Body of pancreas (tissue), 4 donors: ENCODE results near the gene CAND1. TPM values are rescaled to one million over a fixed set of nuclear protein-coding genes. Genes with fewer than 3 reads are reported as not detected.
A peak's percentile ranks its signal among the peaks of the same experiment; 100 is the strongest.

Experiments used
- ATAC-seq: fragments of 150-250 bp; one replicate; pipeline ENCODE4 v1.9.1; 2016
- DNase-seq, 4 donors: peaks; one replicate each; pipeline ENCODE4 v3.0.0-alpha.2; 2019
- H3K27ac ChIP-seq, 4 donors: fragments of 200-600 bp; sonication (generic); 1 replicate in 3 of 4; 2 replicates in 1 of 4; pipeline versions ENCODE4 v1.5.1 to v1.6.1; 2016 to 2019; ENCODE audit warnings: mild to moderate bottlenecking in 1 of 4, mixed read lengths in 1 of 4, moderate library complexity in 1 of 4
- H3K27me3 ChIP-seq, 2 donors: fragments of 200-600 bp; sonication (generic); one replicate each; pipeline ENCODE4 v1.6.0; 2016; ENCODE audit warnings: mild to moderate bottlenecking in 1 of 2
- H3K36me3 ChIP-seq, 2 donors: fragments of 200-600 bp; sonication (generic); replicated peaks in 1 of 2; 2 replicates each; pipeline ENCODE4 v1.5.1; 2016; ENCODE audit warnings: low read depth in 2 of 2; ENCODE audit not compliant: insufficient read depth in 1 of 2
- H3K4me1 ChIP-seq: fragments of 200-600 bp; sonication (generic); one replicate; pipeline ENCODE4 v1.6.0; 2016
- H3K4me3 ChIP-seq, 2 donors: fragments of 200-600 bp; sonication (generic); 1 replicate in 1 of 2; 2 replicates in 1 of 2; pipeline ENCODE4 v1.5.1; 2016 to 2019
- H3K9me3 ChIP-seq, 3 donors: fragments of 200-600 bp; sonication (generic); 1 replicate in 2 of 3; 2 replicates in 1 of 3; pipeline ENCODE4 v1.5.1; 2016
- POLR2A ChIP-seq, 3 donors: fragments of 450-650 bp; IDR thresholded peaks; one replicate each; pipeline ENCODE4 v1.6.1; 2016; ENCODE audit warnings: antibody characterized with exemption in 3 of 3, mild to moderate bottlenecking in 2 of 3
- WGBS, 2 donors: methylation state at CpG; one replicate each; pipeline ENCODE4 v1.1.5; 2017; 5-methylcytosine and 5-hydroxymethylcytosine counted together
- intact Hi-C: fragments of 100-400 bp; cut with DNase I; formaldehyde crosslinking; loops from one replicate; pipeline ENCODE4 v1.15.1; 2023
- total RNA-seq, 2 donors: library from RNA; depleted of rRNA; stranded (reverse); fragments of >200 nt; gene quantifications; one replicate each; pipeline ENCODE4 v1.1.0, GENCODE V29; 2016
- TF ChIP-seq, protein P1 (sequence below), 7 experiments: fragments of 450-650 bp in 4 of 7; fragments of 200-600 bp in 3 of 7; sonication (generic) in 3 of 7; IDR thresholded peaks; one replicate each; pipeline ENCODE4 v1.5.1; 2016 to 2019; ENCODE audit warnings: antibody characterized with exemption in 7 of 7

The CAND1 gene
- total RNA-seq, 2 donors from 2014 or later: 42.8 to 48.8 TPM

DNA sequence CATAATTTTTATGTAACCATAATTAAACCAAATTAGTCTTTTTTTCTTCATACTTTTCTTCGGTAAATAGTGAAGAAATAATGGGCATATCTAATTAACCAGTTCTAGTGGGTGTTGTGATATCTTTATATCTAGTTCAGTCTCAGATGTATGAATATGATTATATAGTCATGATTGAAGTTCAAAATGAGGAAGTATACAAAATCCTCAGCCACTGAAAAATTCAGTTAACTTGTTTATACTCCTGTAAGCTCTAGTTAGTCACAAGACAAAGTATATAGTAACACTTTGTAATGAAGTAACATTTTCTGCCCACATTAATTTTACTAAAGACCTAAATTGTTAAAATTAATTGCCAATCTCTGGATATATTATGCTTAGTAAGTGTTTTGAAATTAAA is 46.5 kb downstream of the CAND1 start:
- intact Hi-C loops: no loop called here
- WGBS, 2 donors: 78 to 84% methylated on average over 1 of the region's 1 CpG
- Histone ChIP-seq H3K4me3 (no peak overlapping the region), H3K9me3 (no peaks in the 10 kb centered on the region), H3K27ac (no peak overlapping the region), H3K27me3 (no peaks in the 10 kb centered on the region), H3K36me3 (peaks cover 0 to 23% of the 10 kb centered on the region in 2 donors), H3K4me1 (no peaks in the 10 kb centered on the region)
- DNase-seq (no peak), ATAC-seq (no peak)
- TF ChIP-seq, protein P1, sequence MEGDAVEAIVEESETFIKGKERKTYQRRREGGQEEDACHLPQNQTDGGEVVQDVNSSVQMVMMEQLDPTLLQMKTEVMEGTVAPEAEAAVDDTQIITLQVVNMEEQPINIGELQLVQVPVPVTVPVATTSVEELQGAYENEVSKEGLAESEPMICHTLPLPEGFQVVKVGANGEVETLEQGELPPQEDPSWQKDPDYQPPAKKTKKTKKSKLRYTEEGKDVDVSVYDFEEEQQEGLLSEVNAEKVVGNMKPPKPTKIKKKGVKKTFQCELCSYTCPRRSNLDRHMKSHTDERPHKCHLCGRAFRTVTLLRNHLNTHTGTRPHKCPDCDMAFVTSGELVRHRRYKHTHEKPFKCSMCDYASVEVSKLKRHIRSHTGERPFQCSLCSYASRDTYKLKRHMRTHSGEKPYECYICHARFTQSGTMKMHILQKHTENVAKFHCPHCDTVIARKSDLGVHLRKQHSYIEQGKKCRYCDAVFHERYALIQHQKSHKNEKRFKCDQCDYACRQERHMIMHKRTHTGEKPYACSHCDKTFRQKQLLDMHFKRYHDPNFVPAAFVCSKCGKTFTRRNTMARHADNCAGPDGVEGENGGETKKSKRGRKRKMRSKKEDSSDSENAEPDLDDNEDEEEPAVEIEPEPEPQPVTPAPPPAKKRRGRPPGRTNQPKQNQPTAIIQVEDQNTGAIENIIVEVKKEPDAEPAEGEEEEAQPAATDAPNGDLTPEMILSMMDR (IDR thresholded peaks at IDR 0.05): no peak
- no peak for TF ChIP-seq POLR2A (IDR thresholded peaks at IDR 0.05)

DNA sequence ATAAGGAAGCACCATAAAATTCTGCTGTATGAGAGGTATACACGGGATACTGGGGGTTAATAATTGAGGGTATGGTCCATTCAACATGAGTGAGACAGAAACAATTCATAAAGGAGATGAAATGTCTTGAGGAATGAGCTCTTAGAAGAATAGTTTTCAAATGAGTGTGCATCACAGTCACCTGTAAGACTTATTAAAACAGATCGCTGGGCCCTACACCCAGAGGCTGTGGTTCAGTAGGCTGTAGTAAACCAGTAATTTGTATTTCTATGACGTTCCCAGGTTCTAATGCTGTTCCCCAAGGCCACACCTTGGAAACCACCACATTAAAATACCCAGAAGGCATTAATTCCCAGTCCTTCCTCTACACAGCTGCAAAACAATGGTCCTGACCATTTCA is 49.6 kb downstream of the CAND1 start:
- WGBS, 2 donors: 89% methylated on average over 3 of the region's 3 CpGs
- no peaks in the 10 kb centered on the region for H3K4me1 ChIP-seq
- no peaks in the 10 kb centered on the region for H3K27me3 ChIP-seq
- ATAC-seq (no peak), DNase-seq (no peak)
- no peaks in the 10 kb centered on the region for H3K9me3 ChIP-seq
- H3K36me3 ChIP-seq: peaks cover 0 to 11% of the 10 kb centered on the region in 2 donors
- TF ChIP-seq, protein P1 (IDR thresholded peaks at IDR 0.05): no peak
- no peak for TF ChIP-seq POLR2A (IDR thresholded peaks at IDR 0.05)
- intact Hi-C loops: no loop called here
- H3K4me3 ChIP-seq: no peak overlapping the region
- no peak overlapping the region for H3K27ac ChIP-seq

DNA sequence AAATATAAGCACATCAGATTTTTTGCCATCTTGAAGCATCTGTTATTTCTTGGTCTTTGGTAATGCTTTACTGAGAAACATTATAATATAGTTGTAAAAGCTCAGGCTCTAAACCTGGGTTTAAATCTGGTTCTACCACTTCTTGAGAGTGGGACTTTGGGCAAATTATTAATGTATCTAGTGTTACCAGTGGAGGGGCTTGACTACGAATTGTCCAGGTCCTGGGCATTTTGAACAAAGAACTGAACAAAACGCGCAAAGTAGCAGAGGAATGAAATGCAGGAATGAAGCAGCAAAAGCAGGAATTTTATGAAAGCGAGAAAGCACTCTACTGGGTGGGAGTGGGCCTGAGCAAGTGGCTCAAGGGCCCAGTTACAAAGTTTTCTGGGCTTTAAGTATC is 50.8 kb downstream of the CAND1 start:
- H3K4me3 ChIP-seq: no peak overlapping the region
- TF ChIP-seq POLR2A (IDR thresholded peaks at IDR 0.05): no peak
- TF ChIP-seq, protein P1 (IDR thresholded peaks at IDR 0.05): no peak

DNA sequence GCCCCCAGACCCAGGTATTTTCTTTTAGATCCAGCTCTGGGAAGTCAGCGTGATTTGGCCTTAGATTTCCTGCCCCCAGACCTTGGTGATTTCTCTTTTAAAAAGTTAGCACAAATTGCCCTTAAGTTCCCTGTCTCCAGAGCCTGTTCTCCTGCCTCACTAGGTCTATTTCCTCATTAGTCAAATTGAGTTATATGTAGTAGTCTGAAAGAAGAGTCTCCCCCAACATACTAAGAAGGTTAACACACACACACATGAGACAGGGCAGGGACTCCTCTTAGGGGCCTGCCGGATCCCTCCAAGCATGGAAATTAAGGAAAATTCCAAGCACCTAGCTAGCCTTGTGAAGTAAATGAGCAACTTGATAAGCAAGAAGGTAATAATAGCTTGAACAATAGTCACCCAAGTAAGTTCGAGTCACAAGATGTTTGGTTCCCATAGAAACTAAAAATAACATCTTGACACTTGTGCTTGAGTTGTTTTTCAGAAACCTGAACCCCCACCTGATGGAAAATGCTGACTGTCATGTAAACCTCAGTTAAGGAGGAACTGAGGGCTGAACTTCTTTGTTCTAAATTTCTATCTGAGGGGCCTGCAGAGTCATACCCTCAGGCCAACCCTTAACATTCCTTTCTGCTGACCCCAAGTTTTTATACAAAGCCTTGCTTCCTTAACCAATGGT is 51.6 kb downstream of the CAND1 start:
- WGBS, 2 donors: 81 to 82% methylated on average over 3 of the region's 3 CpGs
- intact Hi-C loops: no loop called here
- H3K27ac ChIP-seq: no peak overlapping the region
- no peaks in the 10 kb centered on the region for H3K27me3 ChIP-seq
- peaks cover 0 to 3% of the 10 kb centered on the region in 2 donors for H3K36me3 ChIP-seq
- DNase-seq: no peak
- no peak for ATAC-seq
- no peaks in the 10 kb centered on the region for H3K9me3 ChIP-seq
- H3K4me3 ChIP-seq: no peak overlapping the region
- TF ChIP-seq, protein P1 (IDR thresholded peaks at IDR 0.05): no peak
- TF ChIP-seq POLR2A (IDR thresholded peaks at IDR 0.05): no peak
- no peaks in the 10 kb centered on the region for H3K4me1 ChIP-seq

More for the DNA sequence above, 50.8 kb downstream of the CAND1 start:
- H3K9me3 ChIP-seq: no peaks in the 10 kb centered on the region
- H3K36me3 ChIP-seq: peaks cover 0 to 3% of the 10 kb centered on the region in 2 donors
- no peak for ATAC-seq
- DNase-seq: no peak
- no peak overlapping the region for H3K27ac ChIP-seq
- intact Hi-C loops: no loop called here
- H3K4me1 ChIP-seq: no peaks in the 10 kb centered on the region
- 91 to 96% methylated on average over 4 of the region's 4 CpGs for WGBS, 2 donors
- H3K27me3 ChIP-seq: no peaks in the 10 kb centered on the region

DNA sequence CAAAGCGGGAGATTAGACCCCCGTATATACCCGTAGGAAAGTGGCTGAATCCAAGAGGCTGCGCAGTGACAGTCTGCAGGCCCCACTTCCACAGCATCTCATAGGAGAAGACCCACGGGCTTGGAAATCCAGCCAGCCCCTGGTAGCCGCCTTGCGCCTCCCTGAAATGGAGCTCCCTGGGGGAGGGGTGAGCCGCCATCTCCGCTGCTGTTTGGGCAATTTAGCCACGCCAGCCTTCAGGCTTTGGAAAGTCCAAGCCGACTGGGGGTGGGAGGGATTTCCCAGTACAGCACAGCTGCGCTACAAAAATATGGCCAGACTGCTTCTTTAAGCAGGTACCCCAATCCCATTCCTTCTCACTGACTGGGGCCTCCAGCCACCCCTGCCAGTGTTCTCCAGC is 53.4 kb downstream of the CAND1 start:
- H3K9me3 ChIP-seq: no peaks in the 10 kb centered on the region
- H3K27ac ChIP-seq: no peak overlapping the region
- ATAC-seq: no peak

More for the DNA sequence above, 53.4 kb downstream of the CAND1 start:
- peaks cover 0 to 3% of the 10 kb centered on the region in 2 donors for H3K36me3 ChIP-seq
- peak in 1 of 4 donors; percentile 12 for DNase-seq
- intact Hi-C loops: no loop called here
- no peaks in the 10 kb centered on the region for H3K27me3 ChIP-seq
- H3K4me1 ChIP-seq: no peaks in the 10 kb centered on the region
- TF ChIP-seq, protein P1 (IDR thresholded peaks at IDR 0.05): no peak
- no peak for TF ChIP-seq POLR2A (IDR thresholded peaks at IDR 0.05)
- WGBS, 2 donors: 89 to 91% methylated on average over 7 to 12 of the region's 12 CpGs
- H3K4me3 ChIP-seq: no peak overlapping the region
